ENCODE results near the gene LSM5.

DNA sequence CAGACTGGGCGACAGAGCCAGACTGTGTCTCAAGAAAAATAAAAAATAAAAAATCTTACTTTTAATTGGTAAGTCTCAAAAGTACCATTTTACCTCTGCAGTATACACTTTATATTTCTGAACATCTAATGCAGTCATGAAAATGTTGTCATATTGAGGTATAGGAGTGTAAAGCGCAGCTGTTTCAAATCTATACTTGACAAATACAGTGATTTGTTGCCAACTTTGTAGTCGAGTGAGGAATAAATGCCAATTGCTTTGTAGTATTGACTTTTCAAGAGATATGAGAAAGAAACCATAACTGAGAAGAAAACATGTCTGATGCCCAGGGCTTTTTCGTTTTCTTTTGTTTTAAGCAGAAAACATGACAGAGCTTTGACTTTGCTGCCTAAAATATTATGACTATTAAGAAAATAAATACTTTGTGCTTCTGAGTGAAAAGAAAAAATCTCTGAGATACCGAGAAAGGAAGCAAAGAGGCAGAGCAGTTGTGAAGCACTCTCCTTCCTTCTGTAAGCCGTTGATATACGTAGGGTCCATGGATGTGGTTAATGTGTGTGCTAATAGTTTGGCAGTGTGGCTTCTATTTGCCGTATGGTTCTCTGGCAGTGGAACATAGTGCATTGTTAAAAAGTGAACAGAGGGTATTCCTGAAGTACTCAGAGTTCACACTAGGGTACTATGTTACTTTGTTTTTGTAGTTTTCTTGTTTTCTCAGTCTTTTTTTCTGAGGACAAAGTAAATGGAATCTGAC is 43.3 kb upstream of the LSM5 start:
- TF ChIP-seq, protein P1, sequence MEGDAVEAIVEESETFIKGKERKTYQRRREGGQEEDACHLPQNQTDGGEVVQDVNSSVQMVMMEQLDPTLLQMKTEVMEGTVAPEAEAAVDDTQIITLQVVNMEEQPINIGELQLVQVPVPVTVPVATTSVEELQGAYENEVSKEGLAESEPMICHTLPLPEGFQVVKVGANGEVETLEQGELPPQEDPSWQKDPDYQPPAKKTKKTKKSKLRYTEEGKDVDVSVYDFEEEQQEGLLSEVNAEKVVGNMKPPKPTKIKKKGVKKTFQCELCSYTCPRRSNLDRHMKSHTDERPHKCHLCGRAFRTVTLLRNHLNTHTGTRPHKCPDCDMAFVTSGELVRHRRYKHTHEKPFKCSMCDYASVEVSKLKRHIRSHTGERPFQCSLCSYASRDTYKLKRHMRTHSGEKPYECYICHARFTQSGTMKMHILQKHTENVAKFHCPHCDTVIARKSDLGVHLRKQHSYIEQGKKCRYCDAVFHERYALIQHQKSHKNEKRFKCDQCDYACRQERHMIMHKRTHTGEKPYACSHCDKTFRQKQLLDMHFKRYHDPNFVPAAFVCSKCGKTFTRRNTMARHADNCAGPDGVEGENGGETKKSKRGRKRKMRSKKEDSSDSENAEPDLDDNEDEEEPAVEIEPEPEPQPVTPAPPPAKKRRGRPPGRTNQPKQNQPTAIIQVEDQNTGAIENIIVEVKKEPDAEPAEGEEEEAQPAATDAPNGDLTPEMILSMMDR (conservative IDR thresholded peaks at IDR 0.05), result no peak
- no peak for TF ChIP-seq ZFX (IDR thresholded peaks at IDR 0.05)

Data from C4-2B (cell line).